Mucosa of rectum (tissue), 2 donors: ENCODE measurements around the gene RARRES2.
A peak's percentile ranks its signal among the peaks of the same experiment; 100 is the strongest.
"Not testable (repeated sequence)": the region's sequence is repeated elsewhere in the genome, so short reads cannot be mapped to it uniquely, and the experiment has no call there.

Experiments used
- H3K27ac ChIP-seq, 2 donors: one replicate each; pipeline ENCODE4 v1.7.0; 2013; ENCODE audit warnings: inconsistent platforms in 2 of 2, low read depth in 2 of 2, low read length in 2 of 2
- H3K27me3 ChIP-seq, 2 donors: one replicate each; pipeline ENCODE4 v1.7.0; 2013; ENCODE audit warnings: low read length in 2 of 2; ENCODE audit not compliant: control insufficient read depth in 2 of 2, insufficient read depth in 2 of 2
- H3K36me3 ChIP-seq, 2 donors: one replicate each; pipeline ENCODE4 v1.7.0; 2013; ENCODE audit warnings: low read length in 2 of 2; ENCODE audit not compliant: control insufficient read depth in 2 of 2, insufficient read depth in 2 of 2
- H3K4me1 ChIP-seq, 2 donors: one replicate each; pipeline ENCODE4 v1.7.0; 2013; ENCODE audit warnings: low read length in 2 of 2, mild to moderate bottlenecking in 1 of 2; ENCODE audit not compliant: control insufficient read depth in 2 of 2, insufficient read depth in 2 of 2
- H3K4me3 ChIP-seq, 2 donors: one replicate each; pipeline ENCODE4 v1.7.0; 2013; ENCODE audit warnings: low read length in 2 of 2
- H3K9ac ChIP-seq, 2 donors: one replicate each; pipeline ENCODE4 v1.7.0; 2013; ENCODE audit warnings: low read length in 2 of 2, low read depth in 1 of 2, mild to moderate bottlenecking in 1 of 2
- H3K9me3 ChIP-seq, 2 donors: one replicate each; pipeline ENCODE4 v1.7.0; 2013; ENCODE audit warnings: low read length in 2 of 2; ENCODE audit not compliant: control insufficient read depth in 2 of 2
- donor health status: healthy.
- donor health status: Normal muscosa, but diverticular disease.

The RARRES2 gene

GRCh38 chr7:150322114-150322832, 19.2 kb downstream of the RARRES2 start:
- no peaks in the 10 kb centered on the region for H3K27me3 ChIP-seq
- peak overlapping the region; percentile 88 to 90 for H3K27ac ChIP-seq
- peaks cover 20 to 24% of the 10 kb centered on the region in 2 donors for H3K4me1 ChIP-seq
- no peaks in the 10 kb centered on the region for H3K9me3 ChIP-seq
- H3K9ac ChIP-seq = peak overlapping the region; percentile 87 to 91
- peak overlapping the region; percentile 70 to 88 for H3K4me3 ChIP-seq
- H3K36me3 ChIP-seq = peaks cover 0 to 2% of the 10 kb centered on the region in 2 donors

GRCh38 chr7:150321788-150322113, 19.7 kb downstream of the RARRES2 start:
- peaks cover 0 to 2% of the 10 kb centered on the region in 2 donors for H3K36me3 ChIP-seq

GRCh38 chr7:150317748-150318444, 23.5 kb downstream of the RARRES2 start:
- peaks cover 8 to 11% of the 10 kb centered on the region in 2 donors for H3K4me1 ChIP-seq

More at GRCh38 chr7:150321788-150322113, 19.7 kb downstream of the RARRES2 start:
- H3K9me3 ChIP-seq = no peaks in the 10 kb centered on the region
- no peaks in the 10 kb centered on the region for H3K27me3 ChIP-seq
- peaks cover 20 to 24% of the 10 kb centered on the region in 2 donors for H3K4me1 ChIP-seq
- no peak overlapping the region for H3K27ac ChIP-seq
- H3K9ac ChIP-seq = no peak overlapping the region
- H3K4me3 ChIP-seq = peak overlapping the region; percentile 70 to 88

GRCh38 chr7:150316987-150317386, 24.4 kb downstream of the RARRES2 start:
- not testable (repeated sequence) for H3K9ac ChIP-seq, H3K4me1 ChIP-seq, H3K27me3 ChIP-seq, H3K36me3 ChIP-seq, H3K4me3 ChIP-seq, H3K9me3 ChIP-seq, H3K27ac ChIP-seq

More at GRCh38 chr7:150317748-150318444, 23.5 kb downstream of the RARRES2 start:
- H3K36me3 ChIP-seq = no peaks in the 10 kb centered on the region
- H3K9ac ChIP-seq = no peak overlapping the region
- no peak overlapping the region for H3K27ac ChIP-seq
- H3K9me3 ChIP-seq = no peaks in the 10 kb centered on the region
- H3K27me3 ChIP-seq = no peaks in the 10 kb centered on the region
- no peak overlapping the region for H3K4me3 ChIP-seq

GRCh38 chr7:150314639-150315239, 26.7 kb downstream of the RARRES2 start:
- Histone ChIP-seq H3K9ac (no peak overlapping the region), H3K4me3 (no peak overlapping the region), H3K27ac (no peak overlapping the region), H3K27me3 (no peaks in the 10 kb centered on the region), H3K4me1 (no peaks in the 10 kb centered on the region), H3K36me3 (no peaks in the 10 kb centered on the region), H3K9me3 (no peaks in the 10 kb centered on the region)

DNA sequence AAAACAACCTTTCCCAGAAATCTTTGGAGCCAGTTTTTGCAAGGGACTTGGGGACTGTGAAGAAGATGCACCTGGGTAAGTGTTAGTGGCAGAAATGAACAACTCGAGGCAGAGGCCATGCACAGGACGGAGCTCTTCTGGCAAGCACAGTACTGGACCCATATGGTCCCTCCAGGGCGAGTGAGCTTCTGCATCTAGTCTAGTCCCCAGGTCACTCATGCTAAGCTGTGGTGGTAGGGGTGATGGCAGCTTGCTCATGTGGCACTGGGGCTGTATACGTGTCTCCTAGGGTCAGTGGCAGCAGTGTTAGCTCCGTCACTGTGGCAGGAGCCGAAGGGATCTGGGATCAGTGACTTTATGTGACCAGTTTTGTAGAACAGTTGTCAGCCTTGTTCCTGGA, 27.6 kb downstream of the RARRES2 start:
- H3K4me3 ChIP-seq = no peak overlapping the region

DNA sequence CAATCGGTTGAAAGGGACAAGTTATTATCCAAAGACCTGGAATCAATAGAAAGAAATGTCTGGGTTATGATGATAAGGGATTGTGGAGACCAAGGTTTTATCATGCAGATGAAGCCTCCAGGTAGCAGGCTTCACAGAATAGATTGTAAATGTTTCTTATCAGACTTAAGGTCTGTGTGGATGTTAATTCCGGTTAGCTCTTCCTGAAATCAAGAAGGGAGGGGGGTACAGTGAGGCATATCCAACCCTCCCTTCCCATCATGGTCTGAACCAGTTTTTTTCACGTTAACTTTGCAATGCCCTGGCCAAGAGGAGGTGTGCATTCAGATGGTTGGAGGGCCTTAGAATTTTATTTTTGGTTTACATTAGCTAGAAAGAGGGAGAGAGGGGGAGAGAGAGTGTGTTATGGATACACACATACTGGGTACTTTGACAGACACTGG, 28.0 kb downstream of the RARRES2 start:
- H3K9ac ChIP-seq = no peak overlapping the region
- no peak overlapping the region for H3K4me3 ChIP-seq
- H3K9me3 ChIP-seq = no peaks in the 10 kb centered on the region
- H3K4me1 ChIP-seq = no peaks in the 10 kb centered on the region
- no peaks in the 10 kb centered on the region for H3K27me3 ChIP-seq
- no peaks in the 10 kb centered on the region for H3K36me3 ChIP-seq
- H3K27ac ChIP-seq = no peak overlapping the region

More for the DNA sequence above, 27.6 kb downstream of the RARRES2 start:
- Histone ChIP-seq H3K27me3 (no peaks in the 10 kb centered on the region), H3K36me3 (no peaks in the 10 kb centered on the region), H3K9ac (no peak overlapping the region), H3K9me3 (no peaks in the 10 kb centered on the region), H3K27ac (no peak overlapping the region), H3K4me1 (no peaks in the 10 kb centered on the region)

DNA sequence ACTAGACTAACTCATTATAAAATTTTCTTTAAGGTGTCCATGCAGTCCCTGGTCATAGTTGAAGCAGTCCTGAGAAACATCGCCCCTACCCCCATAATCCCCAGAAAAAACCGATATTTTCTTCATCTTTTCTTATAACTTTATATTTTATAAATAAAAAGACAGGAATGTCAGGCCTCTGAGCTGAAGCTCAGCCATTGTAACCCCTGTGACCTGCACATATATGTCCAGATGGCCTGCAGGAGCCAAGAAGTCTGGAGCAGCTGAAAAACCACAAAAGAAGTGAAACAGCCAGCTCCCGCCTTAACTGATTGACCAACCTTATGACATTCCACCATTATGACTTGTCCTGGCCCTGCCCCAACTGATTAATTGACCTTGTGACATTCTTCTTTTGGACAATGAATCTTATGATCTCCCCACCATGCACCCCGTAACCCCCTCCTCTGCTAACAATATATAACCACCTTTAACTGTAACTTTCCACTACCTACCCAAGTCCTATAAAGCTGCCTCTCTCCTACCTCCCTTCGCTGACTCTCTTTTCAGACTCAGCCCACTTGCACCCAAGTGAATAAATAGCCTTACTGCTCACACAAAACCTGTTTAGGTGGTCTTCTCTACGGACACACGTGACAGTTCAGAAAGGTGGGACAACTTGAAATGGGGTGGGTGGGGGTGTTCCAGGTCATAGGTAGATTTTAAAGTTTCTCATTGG, 28.6 kb downstream of the RARRES2 start:
- not testable (repeated sequence) for H3K9me3 ChIP-seq, H3K27me3 ChIP-seq, H3K4me1 ChIP-seq, H3K9ac ChIP-seq, H3K4me3 ChIP-seq, H3K27ac ChIP-seq, H3K36me3 ChIP-seq

DNA sequence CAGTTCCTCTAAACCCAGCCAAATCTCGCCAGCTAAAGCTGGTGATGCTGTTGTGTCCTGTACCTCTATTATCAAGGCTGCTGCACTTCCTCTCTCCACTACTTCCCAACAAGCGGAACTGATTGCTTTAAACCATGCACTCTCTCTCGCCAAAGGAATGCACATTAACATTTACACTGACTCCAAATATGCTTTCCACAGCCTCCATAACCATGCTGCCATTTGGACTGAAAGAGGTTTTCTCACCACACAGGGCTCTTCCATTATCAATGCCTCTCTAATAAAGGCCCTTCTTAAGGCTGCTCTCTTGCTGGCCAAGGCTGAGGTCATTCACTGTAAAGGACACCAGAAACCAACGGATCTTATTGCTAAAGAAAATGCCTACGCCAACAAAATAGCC, 29.7 kb downstream of the RARRES2 start:
- Histone ChIP-seq H3K36me3 (no peaks in the 10 kb centered on the region), H3K9me3 (no peaks in the 10 kb centered on the region), H3K27ac (no peak overlapping the region), H3K9ac (no peak overlapping the region), H3K27me3 (no peaks in the 10 kb centered on the region), H3K4me3 (no peak overlapping the region), H3K4me1 (no peaks in the 10 kb centered on the region)

DNA sequence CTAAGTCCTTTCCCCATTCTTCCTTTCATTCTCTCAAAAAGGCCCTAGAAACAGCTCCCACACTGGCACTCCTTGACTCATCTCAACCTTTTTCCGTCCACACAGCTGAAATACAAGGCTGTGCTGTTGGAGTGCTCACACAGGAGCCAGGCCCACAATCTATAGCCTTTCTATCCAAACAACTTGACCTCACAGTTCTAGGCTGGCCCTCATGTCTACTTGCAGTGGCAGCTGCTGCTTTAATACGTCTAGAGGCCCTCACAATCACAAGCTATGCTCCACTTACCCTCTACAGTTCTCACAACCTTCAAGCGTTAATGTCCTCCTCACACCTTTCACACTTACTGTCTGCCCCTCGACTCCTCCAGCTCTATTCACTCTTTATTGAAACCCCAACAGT, 30.3 kb downstream of the RARRES2 start:
- no peaks in the 10 kb centered on the region for H3K4me1 ChIP-seq
- no peak overlapping the region for H3K27ac ChIP-seq

More for the DNA sequence above, 30.3 kb downstream of the RARRES2 start:
- no peaks in the 10 kb centered on the region for H3K9me3 ChIP-seq
- no peaks in the 10 kb centered on the region for H3K36me3 ChIP-seq
- no peak overlapping the region for H3K4me3 ChIP-seq
- H3K9ac ChIP-seq = no peak overlapping the region
- no peaks in the 10 kb centered on the region for H3K27me3 ChIP-seq
